ENCODE data around the gene ERG28.
"Not testable (repeated sequence)": the region's sequence is repeated elsewhere in the genome, so short reads cannot be mapped to it uniquely, and the experiment has no call there.

Gene ERG28

GRCh38 chr14:75660630-75661498 is at the start of gene ERG28, which contains the start of gene TTLL5:
TSS of gene ERG28 (minus strand) at chr14:75660876. CDS start at chr14:75657502, 3,374 bp downstream.
TSS of gene TTLL5 (plus strand) at chr14:75661246. CDS start at chr14:75663150, 1,904 bp downstream.
- peak; percentile 98 for DNase-seq

GRCh38 chr14:75709207-75709812 is 48.6 kb upstream of the ERG28 start:
- peak; percentile 50 for DNase-seq

GRCh38 chr14:75705014-75705413 is 44.3 kb upstream of the ERG28 start:
- no peak for DNase-seq

- no peak for DNase-seq
These were observed 42.8 kb upstream of the ERG28 start for GRCh38 chr14:75703467-75703866.

- DNase-seq, result no peak
These were observed 42.1 kb upstream of the ERG28 start for GRCh38 chr14:75702616-75703261.

GRCh38 chr14:75702122-75702521 is 41.4 kb upstream of the ERG28 start:
- DNase-seq, result no peak

- DNase-seq, result no peak
These were observed 39.6 kb upstream of the ERG28 start for GRCh38 chr14:75700295-75700694.

- DNase-seq, result no peak
These were observed 38.7 kb upstream of the ERG28 start for GRCh38 chr14:75699331-75699730.

- no peak for DNase-seq
These were observed 37.2 kb upstream of the ERG28 start for GRCh38 chr14:75697918-75698317.

- DNase-seq, result no peak
These were observed 36.7 kb upstream of the ERG28 start for GRCh38 chr14:75697386-75697785.

GRCh38 chr14:75695025-75695424 is 34.3 kb upstream of the ERG28 start:
- DNase-seq, result not testable (repeated sequence)

GRCh38 chr14:75690010-75690409 is 29.3 kb upstream of the ERG28 start:
- no peak for DNase-seq

- DNase-seq, result no peak
These were observed 28.3 kb upstream of the ERG28 start for GRCh38 chr14:75689012-75689411.

GRCh38 chr14:75685910-75686309 is 25.2 kb upstream of the ERG28 start:
- no peak for DNase-seq

GRCh38 chr14:75675265-75675960 is 14.7 kb upstream of the ERG28 start:
- no peak for DNase-seq

- no peak for DNase-seq
These were observed 12.8 kb upstream of the ERG28 start for GRCh38 chr14:75673345-75674035.

- no peak for DNase-seq
These were observed 12.0 kb upstream of the ERG28 start for GRCh38 chr14:75672605-75673192.

GRCh38 chr14:75667099-75667765 is 6.6 kb upstream of the ERG28 start:
- DNase-seq, result no peak

- DNase-seq, result no peak
These were observed 2.3 kb upstream of the ERG28 start for GRCh38 chr14:75662966-75663365.

GRCh38 chr14:75661499-75661814 is 781 bp upstream of the ERG28 start:
- no peak for DNase-seq

GRCh38 chr14:75660238-75660629 is 442 bp downstream of the ERG28 start:
- DNase-seq, result no peak

- DNase-seq, result no peak
These were observed 1.7 kb downstream of the ERG28 start for GRCh38 chr14:75658957-75659356.
